Posterior cingulate gyrus (tissue), 11 donors: ENCODE results near the gene UBE2L3.
"Not testable (repeated sequence)": the region's sequence is repeated elsewhere in the genome, so short reads cannot be mapped to it uniquely, and the experiment has no call there.

Experiments used
- DNase-seq, 10 donors: peaks; one replicate each; pipeline versions ENCODE4 v3.0.0 to v3.0.0-alpha.2; 2020 to 2021; ENCODE audit warnings: mixed read lengths in 3 of 10
- intact Hi-C: fragments of 100-400 bp; cut with DNase I; formaldehyde crosslinking; loops from one replicate; pipeline ENCODE4 v1.15.1; 2023

UBE2L3 gene

GRCh38 chr22:21570398-21570797, 2.9 kb downstream of the UBE2L3 start:
- intact Hi-C loops, result no loop called here
- no peak for DNase-seq

DNA sequence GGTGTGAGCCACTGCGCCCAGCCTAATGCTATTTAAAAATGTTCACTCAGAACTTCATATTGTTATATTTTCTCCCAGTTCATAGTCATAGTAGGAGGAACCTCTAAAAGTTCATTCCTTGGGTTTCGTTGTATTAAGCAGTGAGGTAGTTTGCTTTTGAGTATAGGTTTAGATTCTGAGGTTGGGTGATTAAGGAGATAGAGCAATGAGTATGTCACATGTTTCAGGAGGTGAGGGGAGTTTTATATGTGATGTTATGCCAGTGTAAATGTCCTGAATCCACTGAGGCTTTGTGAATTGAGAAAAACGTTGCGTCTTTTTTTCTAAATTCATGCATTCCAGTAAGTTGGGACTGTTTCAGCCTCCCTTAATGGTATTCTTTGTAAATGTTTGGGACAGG, 4.2 kb downstream of the UBE2L3 start:
- intact Hi-C loops, result no loop called here
- DNase-seq, result no peak

- DNase-seq, result no peak
- intact Hi-C loops, result no loop called here
Measured at GRCh38 chr22:21573293-21573734, 5.8 kb downstream of the UBE2L3 start.

DNA sequence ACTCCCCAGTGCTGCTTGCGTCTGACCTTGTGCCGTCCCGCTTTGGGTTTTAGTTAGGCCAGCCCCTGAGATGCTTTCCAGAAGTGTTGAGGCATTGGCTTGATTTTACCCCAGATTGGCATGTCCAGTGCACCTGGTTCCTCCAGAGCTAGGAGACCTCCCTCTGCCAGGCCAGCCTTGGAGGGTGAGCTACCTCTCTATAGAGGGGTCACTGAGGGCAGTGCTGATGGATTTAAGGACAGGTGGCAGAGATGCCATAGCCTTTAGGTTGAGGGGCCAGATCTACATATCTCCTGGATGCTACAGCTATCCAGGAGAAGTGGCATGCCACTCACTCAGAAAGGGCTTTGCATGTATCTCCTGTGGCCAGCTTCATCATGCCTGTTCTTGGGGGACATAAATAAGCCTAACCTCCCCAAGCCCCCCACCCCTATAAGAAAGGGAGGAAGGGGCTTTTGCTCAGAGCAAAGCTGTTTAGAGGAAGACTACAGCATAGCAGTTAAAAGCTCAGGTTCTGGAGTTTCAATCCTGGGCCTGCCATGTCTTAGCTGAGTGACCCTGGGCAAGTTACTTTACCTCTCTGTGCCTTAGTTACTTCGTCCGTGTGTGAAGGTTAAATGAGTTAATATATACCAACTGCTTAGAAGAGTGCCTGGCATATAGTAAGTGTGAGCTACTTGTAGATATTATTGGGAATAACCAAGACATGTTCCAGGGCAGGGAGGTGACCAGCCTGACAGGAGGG, 6.4 kb downstream of the UBE2L3 start:
- intact Hi-C loops, result no loop called here
- peak in 1 of 10 donors; percentile 39 for DNase-seq

- intact Hi-C loops, result no loop called here
- peak in 1 of 10 donors; percentile 57 for DNase-seq
Measured at GRCh38 chr22:21579474-21579851, 11.9 kb downstream of the UBE2L3 start.

- intact Hi-C loops, result loop anchor here (5.0 kb wide), 1 partner anchor 42 kb away; no protein-coding TSS in a partner anchor
Measured at GRCh38 chr22:21580623-21581007, 13.1 kb downstream of the UBE2L3 start.

GRCh38 chr22:21581009-21581713, 13.6 kb downstream of the UBE2L3 start:
- intact Hi-C loops, result loop anchor here (5.0 kb wide), 1 partner anchor 41 kb away; no protein-coding TSS in a partner anchor
- DNase-seq, result not testable (repeated sequence)

More at GRCh38 chr22:21580623-21581007, 13.1 kb downstream of the UBE2L3 start:
- not testable (repeated sequence) for DNase-seq

- peak in 3 of 10 donors; percentile 10 to 54 (median 38) for DNase-seq
- intact Hi-C loops, result loop anchor here (5.0 kb wide), 1 partner anchor 39 kb away; no protein-coding TSS in a partner anchor
Measured at GRCh38 chr22:21582801-21583740, 15.6 kb downstream of the UBE2L3 start.

- intact Hi-C loops, result no loop called here
- DNase-seq, result peak in 1 of 10 donors; percentile 11
Measured at GRCh38 chr22:21585389-21585788, 17.9 kb downstream of the UBE2L3 start.

DNA sequence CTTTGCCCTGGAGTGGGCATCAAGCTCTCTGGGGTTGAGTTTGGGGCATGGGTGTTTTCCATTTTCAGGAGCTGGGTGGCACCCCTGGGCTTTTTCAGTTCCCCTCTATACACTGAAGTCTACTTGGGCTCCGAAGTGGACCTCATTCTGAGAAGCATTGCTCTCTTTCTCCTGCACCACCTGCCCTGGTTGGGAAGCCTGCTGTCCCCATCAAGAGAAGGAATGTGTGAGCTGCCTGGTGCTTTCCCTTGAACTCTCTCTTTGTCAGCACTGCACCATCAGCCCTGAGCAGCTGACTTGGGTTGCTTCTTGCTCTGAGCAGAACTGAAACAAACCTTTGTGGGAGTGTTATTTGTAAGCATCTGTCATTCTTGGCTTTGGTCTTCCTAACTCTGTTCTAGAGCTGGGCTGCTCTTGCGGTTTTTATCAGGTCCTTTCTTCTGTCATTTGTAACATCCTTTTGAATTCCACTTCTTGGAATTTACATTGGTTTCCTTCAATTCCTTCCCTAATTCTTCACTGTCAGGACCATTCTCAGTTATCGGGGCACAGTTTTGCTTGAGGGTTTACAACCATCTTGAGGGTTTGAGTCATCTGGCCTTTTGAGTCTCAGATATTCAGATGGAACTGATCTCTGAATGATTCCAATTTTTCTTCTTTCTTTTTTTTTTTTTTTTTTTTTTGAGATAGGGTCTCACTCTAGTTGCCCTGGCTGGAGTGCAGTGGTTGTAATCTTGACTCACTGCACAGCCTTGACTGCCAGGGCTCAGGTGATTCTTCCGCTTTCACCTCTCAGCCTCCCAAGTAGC, 20.5 kb downstream of the UBE2L3 start:
- DNase-seq, result peak in 8 of 10 donors; percentile 23 to 90 (median 40)
- intact Hi-C loops, result no loop called here

DNA sequence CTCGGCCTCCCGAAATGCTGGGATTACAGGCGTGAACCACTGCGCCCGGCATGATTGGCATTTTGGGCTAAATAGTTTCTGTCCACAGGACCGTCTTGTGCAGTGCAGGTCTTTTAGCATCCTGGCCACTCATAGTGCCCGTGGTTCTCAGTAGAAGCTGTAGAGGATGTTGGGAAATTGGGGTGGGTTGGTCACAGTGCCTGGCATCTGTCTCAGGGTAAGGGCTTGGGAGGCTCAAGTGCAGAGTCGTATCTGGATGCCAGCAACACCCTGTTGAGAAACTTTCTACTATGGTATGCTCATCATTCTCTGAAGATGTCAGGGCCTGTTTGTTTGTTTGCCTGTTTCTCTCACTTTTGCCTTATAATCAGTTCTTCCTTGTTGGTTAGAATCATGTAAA, 21.9 kb downstream of the UBE2L3 start:
- peak in 1 of 10 donors; percentile 36 for DNase-seq
- intact Hi-C loops, result no loop called here

GRCh38 chr22:21590809-21591641, 23.5 kb downstream of the UBE2L3 start:
- DNase-seq, result peak; percentile 8 to 94 (median 68)
- intact Hi-C loops, result no loop called here

DNA sequence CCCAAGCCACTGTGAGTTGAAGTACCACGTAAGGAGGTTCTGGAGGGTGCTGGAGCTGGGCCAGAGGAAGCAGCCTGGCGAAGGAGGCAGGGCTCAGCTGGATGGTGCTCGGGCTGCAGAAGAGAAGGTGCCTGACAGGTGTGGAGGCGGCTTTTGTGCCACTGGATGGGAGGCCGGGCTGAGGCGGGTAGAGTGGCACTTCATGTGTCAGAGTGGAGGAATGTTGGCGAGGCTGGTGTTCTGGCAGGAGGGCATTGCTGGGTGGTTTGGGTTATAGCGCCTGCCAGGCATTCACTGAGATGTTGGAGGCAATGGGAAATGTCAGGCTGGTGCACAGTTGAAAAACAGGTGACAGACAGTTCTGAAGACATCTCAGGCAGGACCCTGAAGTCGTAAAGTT, 24.2 kb downstream of the UBE2L3 start:
- peak in 2 of 10 donors; percentile 11 to 74 for DNase-seq
- intact Hi-C loops, result no loop called here

- DNase-seq, result no peak
- intact Hi-C loops, result no loop called here
Measured at GRCh38 chr22:21592422-21592821, 24.9 kb downstream of the UBE2L3 start.

GRCh38 chr22:21593406-21594232, 26.1 kb downstream of the UBE2L3 start:
- DNase-seq, result peak in 6 of 10 donors; percentile 13 to 84 (median 26)
- intact Hi-C loops, result no loop called here

- intact Hi-C loops, result no loop called here
- peak in 1 of 10 donors; percentile 13 for DNase-seq
Measured at GRCh38 chr22:21594865-21595452, 27.4 kb downstream of the UBE2L3 start.

DNA sequence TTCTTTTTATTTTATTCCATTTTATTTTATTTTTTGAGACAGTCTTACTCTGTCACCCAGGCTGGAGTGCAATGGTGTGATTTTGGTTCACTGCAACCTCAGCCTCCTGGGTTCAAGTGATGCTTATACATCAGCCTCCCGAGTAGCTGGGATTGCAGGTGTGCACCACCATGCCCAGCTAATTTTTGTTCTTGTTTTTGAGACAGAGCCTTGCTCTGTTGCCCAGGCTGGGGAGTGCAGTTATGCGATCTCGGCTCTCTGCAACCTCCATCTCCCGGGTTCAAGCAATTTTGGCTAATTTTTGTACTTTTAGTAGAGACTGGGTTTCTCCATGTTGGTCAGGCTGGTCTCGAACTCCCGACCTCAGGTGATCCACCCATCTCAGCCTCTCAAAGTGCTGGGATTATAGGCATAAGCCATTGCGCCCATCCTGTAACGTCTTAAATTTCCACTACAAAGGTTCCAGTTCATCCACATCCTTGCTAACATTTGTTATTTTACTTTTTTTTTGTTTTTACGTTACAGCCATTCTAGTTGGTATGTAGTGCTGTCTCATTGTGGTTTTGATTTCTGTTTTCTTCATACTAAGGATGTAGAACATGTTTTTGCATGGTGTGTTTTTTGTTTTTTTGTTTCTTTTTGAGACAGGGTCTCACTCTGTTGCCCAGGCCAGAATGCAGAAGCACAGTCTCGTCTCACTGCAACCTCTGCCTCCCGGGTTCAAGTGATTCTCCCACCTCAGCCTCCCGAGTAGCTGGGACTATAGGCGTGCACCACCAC, 29.0 kb downstream of the UBE2L3 start:
- DNase-seq, intact Hi-C loops: not testable (repeated sequence)
